SK-N-SH (cell line): ENCODE data around the gene SETD5. TPM values are rescaled to one million over a fixed set of nuclear protein-coding genes. Genes with fewer than 3 reads are reported as not detected.

Experiments
- CTCF ChIA-PET: fragments of 300-600, 350-600 bp; formaldehyde crosslinking; extraction: SDS; loops from one replicate; lab custom pipeline; 2021; lab: Yijun Ruan, JAX
- POLR2A ChIA-PET: fragments of 350-600 bp; sonication (Branson Sonifier 250); formaldehyde crosslinking; extraction: SDS; loops from one replicate; lab custom pipeline; 2020; ENCODE audit warnings: antibody characterized with exemption, inconsistent platforms; lab: Yijun Ruan, JAX
- DNase-seq: peaks from one replicate; pipeline ENCODE4 v3.0.0; 2012
- H2AFZ ChIP-seq: fragments of 200-600 bp; sonication (generic); 2 replicates; pipeline ENCODE4 v1.8.1; 2016; ENCODE audit warnings: antibody characterized with exemption, mild to moderate bottlenecking, low read depth
- H3F3A ChIP-seq: fragments of 200-600 bp; sonication (generic); replicated peaks from 2 replicates; pipeline ENCODE3; 2016; ENCODE audit warnings: antibody characterized with exemption, mild to moderate bottlenecking; ENCODE audit not compliant: insufficient read depth
- H3K27ac ChIP-seq, 2 experiments: fragments of 200-500 bp in 1 of 2; fragments of 200-600 bp in 1 of 2; sonication (Bioruptor generic) in 1 of 2; sonication (generic), shearing (Covaris generic) in 1 of 2; 2 replicates each; pipeline versions ENCODE4 v1.5.1 to v1.6.1; 2014 to 2016; ENCODE audit warnings: low read depth in 2 of 2, inconsistent platforms in 1 of 2, low read length in 1 of 2, mild to moderate bottlenecking in 1 of 2, mixed read lengths in 1 of 2
- H3K27me3 ChIP-seq: fragments of 200-600 bp; sonication (generic), shearing (Covaris generic); 2 replicates; pipeline ENCODE4 v1.6.1; 2016; ENCODE audit warnings: mixed run types; ENCODE audit not compliant: insufficient read depth
- H3K36me3 ChIP-seq, 2 experiments: fragments of 200-500 bp in 1 of 2; fragments of 200-600 bp in 1 of 2; sonication (Bioruptor generic) in 1 of 2; sonication (generic) in 1 of 2; replicated peaks in 1 of 2; 2 replicates each; pipeline versions ENCODE3 to v1.5.1; 2014 to 2016; ENCODE audit warnings: low read length in 1 of 2, mild to moderate bottlenecking in 1 of 2; ENCODE audit not compliant: insufficient read depth in 2 of 2, control insufficient read depth in 1 of 2
- H3K4me1 ChIP-seq, 2 experiments: fragments of 200-500 bp in 1 of 2; fragments of 200-600 bp in 1 of 2; sonication (Bioruptor generic) in 1 of 2; sonication (generic), shearing (Covaris generic) in 1 of 2; 2 replicates each; pipeline versions ENCODE4 v1.5.1 to v1.6.1; 2014 to 2016; ENCODE audit warnings: low read depth in 1 of 2, low read length in 1 of 2, mixed run types in 1 of 2; ENCODE audit not compliant: insufficient read depth in 2 of 2, control insufficient read depth in 1 of 2
- H3K4me2 ChIP-seq: fragments of 200-600 bp; sonication (generic), shearing (Covaris generic); 2 replicates; pipeline ENCODE4 v1.6.1; 2017; ENCODE audit warnings: mixed run types
- H3K4me3 ChIP-seq, 2 experiments: fragments of 200-500 bp in 1 of 2; fragments of 200-600 bp in 1 of 2; sonication (Bioruptor generic) in 1 of 2; sonication (generic), shearing (Covaris generic) in 1 of 2; 2 replicates each; pipeline versions ENCODE4 v1.5.1 to v1.8.1; 2014 to 2016; ENCODE audit warnings: low read depth in 2 of 2, inconsistent platforms in 1 of 2, low read length in 1 of 2, mild to moderate bottlenecking in 1 of 2, mixed read lengths in 1 of 2, moderate library complexity in 1 of 2
- H3K79me2 ChIP-seq: fragments of 200-600 bp; sonication (generic); 2 replicates; pipeline ENCODE4 v1.8.1; 2017; ENCODE audit warnings: mild to moderate bottlenecking; ENCODE audit not compliant: insufficient read depth
- H3K9ac ChIP-seq: fragments of 200-600 bp; sonication (generic); 2 replicates; pipeline ENCODE4 v1.6.1; 2017; ENCODE audit warnings: mixed run types
- H3K9me2 ChIP-seq: fragments of 200-600 bp; sonication (generic); 2 replicates; pipeline ENCODE4 v1.6.1; 2017; ENCODE audit warnings: mixed run types
- H3K9me3 ChIP-seq: fragments of 200-600 bp; sonication (generic); 2 replicates; pipeline ENCODE4 v1.6.1; 2017; ENCODE audit warnings: mixed run types, mild to moderate bottlenecking, moderate library complexity
- H4K20me1 ChIP-seq: fragments of 200-600 bp; sonication (generic); 2 replicates; pipeline ENCODE4 v1.6.1; 2017; ENCODE audit warnings: mild to moderate bottlenecking, mixed run types; ENCODE audit not compliant: insufficient read depth
- CHD2 ChIP-seq: fragments of 150-350 bp; IDR thresholded peaks from 2 replicates; pipeline ENCODE4 v1.6.1; 2018; ENCODE audit warnings: low read length; ENCODE audit not compliant: partially characterized antibody
- ELF1 ChIP-seq: IDR thresholded peaks from 2 replicates; pipeline ENCODE4 v1.4.0; 2012
- EP300 ChIP-seq, 2 experiments: IDR thresholded peaks; 2 replicates each; pipeline versions ENCODE4 v1.4.0 to v1.6.1; 2012; ENCODE audit warnings: borderline replicate concordance in 1 of 2, low read depth in 1 of 2, low read length in 1 of 2
- EZH2phosphoT487 ChIP-seq: fragments of 200-600 bp; sonication (generic); IDR thresholded peaks from 2 replicates; pipeline ENCODE4 v1.6.1; 2017; ENCODE audit warnings: low read depth, mixed run types, mild to moderate bottlenecking, antibody characterized with exemption, moderate library complexity, borderline replicate concordance
- FOSL2 ChIP-seq: IDR thresholded peaks from 2 replicates; pipeline ENCODE4 v1.4.0; 2012; ENCODE audit warnings: low read depth, mild to moderate bottlenecking, moderate library complexity, borderline replicate concordance
- GABPA ChIP-seq: IDR thresholded peaks from 2 replicates; pipeline ENCODE4 v1.4.0; 2012; ENCODE audit warnings: low read depth, mild to moderate bottlenecking
- JUND ChIP-seq: IDR thresholded peaks from 2 replicates; pipeline ENCODE4 v1.4.0; 2012
- MEF2A ChIP-seq: IDR thresholded peaks from 2 replicates; pipeline ENCODE4 v1.4.0; 2012; ENCODE audit warnings: low read depth, borderline replicate concordance
- MXI1 ChIP-seq: IDR thresholded peaks from 2 replicates; pipeline ENCODE4 v1.6.1; 2012; ENCODE audit warnings: mild to moderate bottlenecking, low read depth, low read length, improper control_type of control experiment
- NFIC ChIP-seq: IDR thresholded peaks from 2 replicates; pipeline ENCODE4 v1.4.0; 2012; ENCODE audit warnings: borderline replicate concordance
- NRF1 ChIP-seq: IDR thresholded peaks from 2 replicates; pipeline ENCODE4 v1.6.1; 2012; ENCODE audit warnings: low read depth, mild to moderate bottlenecking, low read length
- POLR2AphosphoS5 ChIP-seq: IDR thresholded peaks from 2 replicates; pipeline ENCODE4 v1.6.1; 2012; ENCODE audit warnings: low read depth, low read length
- RAD21 ChIP-seq: IDR thresholded peaks from 2 replicates; pipeline ENCODE4 v1.6.1; 2012; ENCODE audit warnings: mild to moderate bottlenecking, low read length
- RCOR1 ChIP-seq: fragments of 150-350 bp; IDR thresholded peaks from 2 replicates; pipeline ENCODE4 v1.6.1; 2017; ENCODE audit warnings: antibody characterized with exemption, low read length
- RFX5 ChIP-seq: IDR thresholded peaks from 2 replicates; pipeline ENCODE4 v1.6.1; 2012; ENCODE audit warnings: mild to moderate bottlenecking, improper control_type of control experiment, low read length
- RXRA ChIP-seq: IDR thresholded peaks from 2 replicates; pipeline ENCODE4 v1.4.0; 2012; ENCODE audit warnings: low read depth, mild to moderate bottlenecking, borderline replicate concordance
- SIN3A ChIP-seq: IDR thresholded peaks from 2 replicates; pipeline ENCODE4 v1.6.1; 2012; ENCODE audit warnings: low read depth, mild to moderate bottlenecking, low read length, moderate library complexity, borderline replicate concordance
- SMC3 ChIP-seq: IDR thresholded peaks from 2 replicates; pipeline ENCODE4 v1.6.1; 2012; ENCODE audit warnings: low read depth, low read length, improper control_type of control experiment
- TCF12 ChIP-seq: IDR thresholded peaks from 2 replicates; pipeline ENCODE4 v1.4.0; 2012
- TEAD4 ChIP-seq: IDR thresholded peaks from 2 replicates; pipeline ENCODE4 v1.4.0; 2012; ENCODE audit warnings: mild to moderate bottlenecking, borderline replicate concordance; ENCODE audit not compliant: insufficient read depth
- YY1 ChIP-seq: IDR thresholded peaks from 2 replicates; pipeline ENCODE4 v1.4.0; 2012; ENCODE audit warnings: low read depth, mild to moderate bottlenecking
- WGBS: methylation state at CpG from one replicate; pipeline ENCODE4 v1.1.6; 2017; ENCODE audit warnings: low lambda C conversion rate; 5-methylcytosine and 5-hydroxymethylcytosine counted together
- polyA plus RNA-seq, 3 experiments: library from polyadenylated mRNA; depleted of rRNA; stranded (reverse); fragments of >200 nt; gene quantifications; 2 replicates each; pipeline ENCODE4 v1.2.3, GENCODE V29; 2012
- TF ChIP-seq, protein P1 (sequence below): fragments of 150-350 bp; IDR thresholded peaks from 2 replicates; pipeline ENCODE4 v1.6.1; 2016; ENCODE audit warnings: mild to moderate bottlenecking, low read depth, low read length
- TF ChIP-seq, protein P2 (sequence below): IDR thresholded peaks from 2 replicates; pipeline ENCODE4; 2012
- TF ChIP-seq, protein P3 (sequence below): fragments of 150-350 bp; IDR thresholded peaks from 2 replicates; pipeline ENCODE4 v1.6.1; 2017; ENCODE audit warnings: antibody characterized with exemption, low read length, low read depth, borderline replicate concordance
- TF ChIP-seq, protein P4 (sequence below): IDR thresholded peaks from 2 replicates; pipeline ENCODE4 v1.4.0; 2012; ENCODE audit warnings: low read depth, borderline replicate concordance
- TF ChIP-seq, protein P5 (sequence below): IDR thresholded peaks from 2 replicates; pipeline ENCODE4 v1.4.0; 2012; ENCODE audit warnings: low read depth, borderline replicate concordance

Gene SETD5
- polyA plus RNA-seq, 1 of the 3 experiments (the other 2 are of a cell fraction) = 32.3 TPM

DNA sequence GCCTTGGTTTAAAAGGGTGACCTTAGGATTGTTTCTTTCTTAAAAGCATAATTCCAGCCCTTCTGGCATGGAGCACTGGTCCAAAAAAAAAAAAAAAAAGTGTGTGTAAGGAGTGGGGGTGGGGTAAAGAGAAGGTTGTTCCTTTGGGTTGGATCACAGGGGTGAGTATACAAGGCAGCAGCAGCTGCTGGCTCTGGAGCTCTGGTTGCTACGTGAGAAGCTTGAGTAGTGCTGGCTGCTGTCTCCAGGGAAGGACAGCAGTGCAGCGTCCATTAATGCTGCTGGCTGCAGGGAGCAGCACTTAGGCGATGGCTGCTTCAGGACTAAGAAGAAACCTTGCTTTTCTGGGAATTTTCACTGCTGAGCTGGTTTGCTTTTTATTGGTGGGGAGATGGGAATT, 2.3 kb downstream of the SETD5 start (continued):
- TF ChIP-seq, protein P1, sequence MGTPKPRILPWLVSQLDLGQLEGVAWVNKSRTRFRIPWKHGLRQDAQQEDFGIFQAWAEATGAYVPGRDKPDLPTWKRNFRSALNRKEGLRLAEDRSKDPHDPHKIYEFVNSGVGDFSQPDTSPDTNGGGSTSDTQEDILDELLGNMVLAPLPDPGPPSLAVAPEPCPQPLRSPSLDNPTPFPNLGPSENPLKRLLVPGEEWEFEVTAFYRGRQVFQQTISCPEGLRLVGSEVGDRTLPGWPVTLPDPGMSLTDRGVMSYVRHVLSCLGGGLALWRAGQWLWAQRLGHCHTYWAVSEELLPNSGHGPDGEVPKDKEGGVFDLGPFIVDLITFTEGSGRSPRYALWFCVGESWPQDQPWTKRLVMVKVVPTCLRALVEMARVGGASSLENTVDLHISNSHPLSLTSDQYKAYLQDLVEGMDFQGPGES = no peak
- TF ChIP-seq POLR2AphosphoS5 = no peak
- TF ChIP-seq RCOR1 = peak; percentile 22; the same call in 1 of the 2 replicates
- TF ChIP-seq SMC3 = peak; percentile 32; the same call in 1 of the 2 replicates
- no peak; a peak in 1 of 4 replicates for TF ChIP-seq EP300 (IDR thresholded peaks at IDR 0.05; ENCODE audit: borderline replicate concordance in 1 of 2, low read depth in 1 of 2, low read length in 1 of 2)
- no peak for TF ChIP-seq ELF1
- peak; percentile 54; the same call in 1 of the 2 replicates for TF ChIP-seq YY1
- no peak for TF ChIP-seq FOSL2
- TF ChIP-seq CHD2 = no peak
- no peak for TF ChIP-seq NRF1
- TF ChIP-seq TEAD4 = no peak
- no peak for TF ChIP-seq MEF2A
- TF ChIP-seq, protein P2, sequence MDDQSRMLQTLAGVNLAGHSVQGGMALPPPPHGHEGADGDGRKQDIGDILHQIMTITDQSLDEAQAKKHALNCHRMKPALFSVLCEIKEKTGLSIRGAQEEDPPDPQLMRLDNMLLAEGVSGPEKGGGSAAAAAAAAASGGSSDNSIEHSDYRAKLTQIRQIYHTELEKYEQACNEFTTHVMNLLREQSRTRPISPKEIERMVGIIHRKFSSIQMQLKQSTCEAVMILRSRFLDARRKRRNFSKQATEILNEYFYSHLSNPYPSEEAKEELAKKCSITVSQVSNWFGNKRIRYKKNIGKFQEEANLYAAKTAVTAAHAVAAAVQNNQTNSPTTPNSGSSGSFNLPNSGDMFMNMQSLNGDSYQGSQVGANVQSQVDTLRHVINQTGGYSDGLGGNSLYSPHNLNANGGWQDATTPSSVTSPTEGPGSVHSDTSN = no peak

DNA sequence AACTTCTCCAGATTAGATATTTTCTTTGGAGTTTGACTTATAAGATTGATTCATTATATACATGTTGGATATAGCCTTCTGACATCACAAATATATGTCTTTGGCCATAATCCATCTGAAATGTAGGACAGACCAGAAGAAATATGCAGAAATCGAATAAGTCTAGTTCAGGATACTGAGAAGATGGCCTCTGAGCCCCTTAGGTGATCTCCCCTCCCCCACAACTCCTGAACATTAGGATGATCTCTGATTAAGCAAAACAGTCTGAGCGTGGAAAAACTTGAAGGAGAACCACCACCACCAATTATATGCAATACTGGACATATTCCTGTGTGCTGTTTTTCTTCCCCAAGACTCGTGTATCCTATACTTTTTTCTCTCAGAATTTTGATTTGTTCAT, 3.2 kb downstream of the SETD5 start:
- WGBS = 23% methylated on average over 3 of the region's 3 CpGs
- H3K79me2 ChIP-seq = peaks cover 87% of the 10 kb centered on the region
- H3K9me3 ChIP-seq = no peaks in the 10 kb centered on the region
- peaks cover 45 to 54% of the 10 kb centered on the region in 2 experiments for H3K4me1 ChIP-seq
- H3K4me3 ChIP-seq = peak overlapping the region; percentile 26 to 98
- H3K9ac ChIP-seq = peak overlapping the region; percentile 100; the same call in 1 of the 2 replicates
- no peaks in the 10 kb centered on the region for H3K27me3 ChIP-seq
- ChIA-PET POLR2A (no interaction called here), CTCF (interaction anchor here (0.6 to 1.3 kb wide), 2 partner anchors 16 to 413 kb away, joined by 3 to 4 read pairs; no protein-coding TSS in a partner anchor)
- H3K4me2 ChIP-seq = peak overlapping the region; percentile 94
- H3F3A ChIP-seq = peaks cover 54% of the 10 kb centered on the region
- H3K9me2 ChIP-seq = no peaks in the 10 kb centered on the region
- H3K36me3 ChIP-seq = peaks cover 1 to 2% of the 10 kb centered on the region in 2 experiments
- peak overlapping the region; percentile 67 to 99 for H3K27ac ChIP-seq
- peaks cover 76% of the 10 kb centered on the region for H4K20me1 ChIP-seq
- DNase-seq = no peak
- H2AFZ ChIP-seq = no peak overlapping the region
- no peak for TF ChIP-seq MXI1
- TF ChIP-seq JUND = no peak
- TF ChIP-seq RCOR1 = no peak
- TF ChIP-seq RFX5 = no peak
- TF ChIP-seq SIN3A = no peak
- TF ChIP-seq GABPA = no peak
- TF ChIP-seq, protein P1 = no peak
- TF ChIP-seq, protein P3, sequence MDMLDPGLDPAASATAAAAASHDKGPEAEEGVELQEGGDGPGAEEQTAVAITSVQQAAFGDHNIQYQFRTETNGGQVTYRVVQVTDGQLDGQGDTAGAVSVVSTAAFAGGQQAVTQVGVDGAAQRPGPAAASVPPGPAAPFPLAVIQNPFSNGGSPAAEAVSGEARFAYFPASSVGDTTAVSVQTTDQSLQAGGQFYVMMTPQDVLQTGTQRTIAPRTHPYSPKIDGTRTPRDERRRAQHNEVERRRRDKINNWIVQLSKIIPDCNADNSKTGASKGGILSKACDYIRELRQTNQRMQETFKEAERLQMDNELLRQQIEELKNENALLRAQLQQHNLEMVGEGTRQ = no peak
- TF ChIP-seq TCF12 = no peak
- TF ChIP-seq RAD21 = no peak
- no peak for TF ChIP-seq NFIC
- no peak for TF ChIP-seq SMC3
- no peak for TF ChIP-seq RXRA
- TF ChIP-seq ELF1 = no peak
- TF ChIP-seq MEF2A = no peak
- TF ChIP-seq, protein P4, sequence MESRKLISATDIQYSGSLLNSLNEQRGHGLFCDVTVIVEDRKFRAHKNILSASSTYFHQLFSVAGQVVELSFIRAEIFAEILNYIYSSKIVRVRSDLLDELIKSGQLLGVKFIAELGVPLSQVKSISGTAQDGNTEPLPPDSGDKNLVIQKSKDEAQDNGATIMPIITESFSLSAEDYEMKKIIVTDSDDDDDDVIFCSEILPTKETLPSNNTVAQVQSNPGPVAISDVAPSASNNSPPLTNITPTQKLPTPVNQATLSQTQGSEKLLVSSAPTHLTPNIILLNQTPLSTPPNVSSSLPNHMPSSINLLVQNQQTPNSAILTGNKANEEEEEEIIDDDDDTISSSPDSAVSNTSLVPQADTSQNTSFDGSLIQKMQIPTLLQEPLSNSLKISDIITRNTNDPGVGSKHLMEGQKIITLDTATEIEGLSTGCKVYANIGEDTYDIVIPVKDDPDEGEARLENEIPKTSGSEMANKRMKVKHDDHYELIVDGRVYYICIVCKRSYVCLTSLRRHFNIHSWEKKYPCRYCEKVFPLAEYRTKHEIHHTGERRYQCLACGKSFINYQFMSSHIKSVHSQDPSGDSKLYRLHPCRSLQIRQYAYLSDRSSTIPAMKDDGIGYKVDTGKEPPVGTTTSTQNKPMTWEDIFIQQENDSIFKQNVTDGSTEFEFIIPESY = no peak
- no peak for TF ChIP-seq EZH2phosphoT487
- TF ChIP-seq, protein P5, sequence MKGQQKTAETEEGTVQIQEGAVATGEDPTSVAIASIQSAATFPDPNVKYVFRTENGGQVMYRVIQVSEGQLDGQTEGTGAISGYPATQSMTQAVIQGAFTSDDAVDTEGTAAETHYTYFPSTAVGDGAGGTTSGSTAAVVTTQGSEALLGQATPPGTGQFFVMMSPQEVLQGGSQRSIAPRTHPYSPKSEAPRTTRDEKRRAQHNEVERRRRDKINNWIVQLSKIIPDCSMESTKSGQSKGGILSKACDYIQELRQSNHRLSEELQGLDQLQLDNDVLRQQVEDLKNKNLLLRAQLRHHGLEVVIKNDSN = no peak
